ENCODE measurements around the gene FERMT2. TPM values are rescaled to one million over a fixed set of nuclear protein-coding genes. Genes with fewer than 3 reads are reported as not detected.

FERMT2 gene
- total RNA-seq, 1 donor from 2014 or later: 166 TPM

DNA sequence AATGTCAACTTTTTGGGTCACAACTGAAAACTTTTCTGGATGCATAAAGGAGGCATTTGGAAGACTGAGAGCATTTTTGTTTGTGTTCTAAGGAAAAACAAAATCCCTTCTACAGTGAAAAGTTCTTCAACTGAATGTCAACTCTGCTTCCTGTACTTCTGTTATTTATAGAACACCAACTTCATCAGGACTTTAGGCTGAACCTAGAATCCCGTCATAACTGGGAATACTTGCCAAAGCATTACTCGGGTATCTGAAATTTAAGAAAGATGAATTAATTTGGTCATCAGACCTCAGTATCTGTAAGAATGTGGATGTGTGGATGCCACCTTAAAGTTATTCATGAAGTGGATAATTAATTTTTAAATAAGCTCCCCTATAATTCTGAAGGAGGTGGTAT, 73.2 kb downstream of the FERMT2 start:
- Histone ChIP-seq H3K79me2 (ENCODE audit: low read depth) (peaks cover 20% of the 10 kb centered on the region), H3K4me3 (no peak overlapping the region), H3K4me1 (peaks cover 9% of the 10 kb centered on the region), H3F3A (ENCODE audit: low read depth) (peaks cover 7% of the 10 kb centered on the region), H3K27ac (no peak overlapping the region), H3K27me3 (no peaks in the 10 kb centered on the region), H3K36me3 (peaks cover 34% of the 10 kb centered on the region), H3K9me3 (ENCODE audit: low read depth) (no peaks in the 10 kb centered on the region), H3K9ac (no peak overlapping the region), H4K20me1 (ENCODE audit: low read depth) (no peaks in the 10 kb centered on the region), H3K4me2 (no peak overlapping the region), H2AFZ (replicated peaks) (no peak overlapping the region)
- no peak for DNase-seq (ENCODE audit: low spot score)
- H3K36me3 Mint-ChIP-seq: peaks cover 38% of the 10 kb centered on the region
- no peaks in the 10 kb centered on the region for H3K27me3 Mint-ChIP-seq (ENCODE audit: insufficient read depth, low read depth)
- H3K4me3 Mint-ChIP-seq: no peak overlapping the region
- no peak for TF ChIP-seq EZH2 (IDR thresholded peaks at IDR 0.05)
- TF ChIP-seq EZH2phosphoT487 (IDR thresholded peaks at IDR 0.05): no peak
- TF ChIP-seq, protein P1, sequence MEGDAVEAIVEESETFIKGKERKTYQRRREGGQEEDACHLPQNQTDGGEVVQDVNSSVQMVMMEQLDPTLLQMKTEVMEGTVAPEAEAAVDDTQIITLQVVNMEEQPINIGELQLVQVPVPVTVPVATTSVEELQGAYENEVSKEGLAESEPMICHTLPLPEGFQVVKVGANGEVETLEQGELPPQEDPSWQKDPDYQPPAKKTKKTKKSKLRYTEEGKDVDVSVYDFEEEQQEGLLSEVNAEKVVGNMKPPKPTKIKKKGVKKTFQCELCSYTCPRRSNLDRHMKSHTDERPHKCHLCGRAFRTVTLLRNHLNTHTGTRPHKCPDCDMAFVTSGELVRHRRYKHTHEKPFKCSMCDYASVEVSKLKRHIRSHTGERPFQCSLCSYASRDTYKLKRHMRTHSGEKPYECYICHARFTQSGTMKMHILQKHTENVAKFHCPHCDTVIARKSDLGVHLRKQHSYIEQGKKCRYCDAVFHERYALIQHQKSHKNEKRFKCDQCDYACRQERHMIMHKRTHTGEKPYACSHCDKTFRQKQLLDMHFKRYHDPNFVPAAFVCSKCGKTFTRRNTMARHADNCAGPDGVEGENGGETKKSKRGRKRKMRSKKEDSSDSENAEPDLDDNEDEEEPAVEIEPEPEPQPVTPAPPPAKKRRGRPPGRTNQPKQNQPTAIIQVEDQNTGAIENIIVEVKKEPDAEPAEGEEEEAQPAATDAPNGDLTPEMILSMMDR (IDR thresholded peaks at IDR 0.05): no peak
- H3K4me1 Mint-ChIP-seq: no peaks in the 10 kb centered on the region
- H3K9me3 Mint-ChIP-seq: no peaks in the 10 kb centered on the region
- H3K27ac Mint-ChIP-seq: no peak overlapping the region

GRCh38 chr14:52876806-52877205, 74.0 kb downstream of the FERMT2 start:
- Mint-ChIP-seq H3K9me3 (no peaks in the 10 kb centered on the region), H3K27me3 (ENCODE audit: insufficient read depth, low read depth) (no peaks in the 10 kb centered on the region), H3K4me1 (no peaks in the 10 kb centered on the region), H3K27ac (no peak overlapping the region), H3K4me3 (no peak overlapping the region), H3K36me3 (peaks cover 42% of the 10 kb centered on the region)
- Histone ChIP-seq H3K79me2 (ENCODE audit: low read depth) (peaks cover 11% of the 10 kb centered on the region), H2AFZ (replicated peaks) (no peak overlapping the region), H3K36me3 (peaks cover 34% of the 10 kb centered on the region), H3K4me3 (no peak overlapping the region), H3K27me3 (no peaks in the 10 kb centered on the region), H3F3A (ENCODE audit: low read depth) (peaks cover 6% of the 10 kb centered on the region), H3K9ac (no peak overlapping the region), H3K9me3 (ENCODE audit: low read depth) (no peaks in the 10 kb centered on the region), H4K20me1 (ENCODE audit: low read depth) (no peaks in the 10 kb centered on the region), H3K4me2 (no peak overlapping the region), H3K4me1 (peaks cover 6% of the 10 kb centered on the region), H3K27ac (no peak overlapping the region)
- no peak for DNase-seq (ENCODE audit: low spot score)
- TF ChIP-seq EZH2phosphoT487 (IDR thresholded peaks at IDR 0.05): no peak
- TF ChIP-seq EZH2 (IDR thresholded peaks at IDR 0.05): no peak
- TF ChIP-seq, protein P1 (IDR thresholded peaks at IDR 0.05): no peak

- no peak overlapping the region for H3K4me2 ChIP-seq
- H3K4me3 Mint-ChIP-seq: no peak overlapping the region
- no peaks in the 10 kb centered on the region for H3K27me3 Mint-ChIP-seq (ENCODE audit: insufficient read depth, low read depth)
- H3K79me2 ChIP-seq (ENCODE audit: low read depth): peaks cover 6% of the 10 kb centered on the region
- peaks cover 1% of the 10 kb centered on the region for H3F3A ChIP-seq (ENCODE audit: low read depth)
- no peak for TF ChIP-seq EZH2phosphoT487 (IDR thresholded peaks at IDR 0.05)
- TF ChIP-seq EZH2 (IDR thresholded peaks at IDR 0.05): no peak
- TF ChIP-seq, protein P1 (IDR thresholded peaks at IDR 0.05): no peak
- DNase-seq (ENCODE audit: low spot score): no peak
- H3K4me3 ChIP-seq: no peak overlapping the region
- H3K9me3 Mint-ChIP-seq: no peaks in the 10 kb centered on the region
- H3K4me1 ChIP-seq: peaks cover under 1% of the 10 kb centered on the region
- H4K20me1 ChIP-seq (ENCODE audit: low read depth): no peaks in the 10 kb centered on the region
- H3K27ac ChIP-seq: no peak overlapping the region
- no peaks in the 10 kb centered on the region for H3K9me3 ChIP-seq (ENCODE audit: low read depth)
- no peaks in the 10 kb centered on the region for H3K4me1 Mint-ChIP-seq
- no peaks in the 10 kb centered on the region for H3K27me3 ChIP-seq
- peaks cover 34% of the 10 kb centered on the region for H3K36me3 ChIP-seq
- no peak overlapping the region for H3K9ac ChIP-seq
- H3K27ac Mint-ChIP-seq: no peak overlapping the region
- peaks cover 47% of the 10 kb centered on the region for H3K36me3 Mint-ChIP-seq
- no peak overlapping the region for H2AFZ ChIP-seq (replicated peaks)
Measured at GRCh38 chr14:52876311-52876710, 74.5 kb downstream of the FERMT2 start.

Data from neural progenitor cell (in vitro differentiated cells).